T-helper 2 cell treated with Interferon-gamma antibody and Interleukin-4, amounts not matched to agents 100 ng/mL and 5 ng/mL, for 36 hours (primary cell): ENCODE measurements around the gene DOP1A. TPM values are rescaled to one million over a fixed set of nuclear protein-coding genes. Genes with fewer than 3 reads are reported as not detected.

ENCODE experiments used
- intact Hi-C: fragments of 100-400 bp; cut with micrococcal nuclease; formaldehyde crosslinking; loops from one replicate; pipeline ENCODE4 v1.15.1; 2023
- total RNA-seq: library from RNA; stranded (reverse); gene quantifications from 2 replicates; pipeline ENCODE4 v1.2.3, GENCODE V29; 2022

The DOP1A gene, protein sequence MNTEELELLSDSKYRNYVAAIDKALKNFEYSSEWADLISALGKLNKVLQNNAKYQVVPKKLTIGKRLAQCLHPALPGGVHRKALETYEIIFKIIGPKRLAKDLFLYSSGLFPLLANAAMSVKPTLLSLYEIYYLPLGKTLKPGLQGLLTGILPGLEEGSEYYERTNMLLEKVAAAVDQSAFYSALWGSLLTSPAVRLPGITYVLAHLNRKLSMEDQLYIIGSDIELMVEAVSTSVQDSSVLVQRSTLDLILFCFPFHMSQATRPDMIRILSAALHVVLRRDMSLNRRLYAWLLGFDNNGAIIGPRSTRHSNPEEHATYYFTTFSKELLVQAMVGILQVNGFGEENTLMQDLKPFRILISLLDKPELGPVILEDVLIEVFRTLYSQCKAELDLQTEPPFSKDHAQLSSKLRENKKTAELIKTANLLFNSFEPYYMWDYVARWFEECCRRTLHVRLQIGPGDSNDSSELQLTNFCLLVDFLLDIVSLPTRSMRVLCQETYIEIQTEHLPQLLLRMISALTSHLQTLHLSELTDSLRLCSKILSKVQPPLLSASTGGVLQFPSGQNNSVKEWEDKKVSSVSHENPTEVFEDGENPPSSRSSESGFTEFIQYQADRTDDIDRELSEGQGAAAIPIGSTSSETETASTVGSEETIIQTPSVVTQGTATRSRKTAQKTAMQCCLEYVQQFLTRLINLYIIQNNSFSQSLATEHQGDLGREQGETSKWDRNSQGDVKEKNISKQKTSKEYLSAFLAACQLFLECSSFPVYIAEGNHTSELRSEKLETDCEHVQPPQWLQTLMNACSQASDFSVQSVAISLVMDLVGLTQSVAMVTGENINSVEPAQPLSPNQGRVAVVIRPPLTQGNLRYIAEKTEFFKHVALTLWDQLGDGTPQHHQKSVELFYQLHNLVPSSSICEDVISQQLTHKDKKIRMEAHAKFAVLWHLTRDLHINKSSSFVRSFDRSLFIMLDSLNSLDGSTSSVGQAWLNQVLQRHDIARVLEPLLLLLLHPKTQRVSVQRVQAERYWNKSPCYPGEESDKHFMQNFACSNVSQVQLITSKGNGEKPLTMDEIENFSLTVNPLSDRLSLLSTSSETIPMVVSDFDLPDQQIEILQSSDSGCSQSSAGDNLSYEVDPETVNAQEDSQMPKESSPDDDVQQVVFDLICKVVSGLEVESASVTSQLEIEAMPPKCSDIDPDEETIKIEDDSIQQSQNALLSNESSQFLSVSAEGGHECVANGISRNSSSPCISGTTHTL (N-terminal part only)
- 13.4 and 13.6 TPM in 2 replicates for total RNA-seq

GRCh38 chr6:83067448-83068439, at the start of gene DOP1A:
Gene DOP1A (plus strand): TSS chr6:83067671. CDS start chr6:83096978, 29,307 bp downstream.
- intact Hi-C loops: loop anchor here (1.0 to 5.0 kb wide), 8 partner anchors 70 to 1315 kb away; partner anchors contain the start of genes CEP162, IBTK, PGM3 and RWDD2A

GRCh38 chr6:83019741-83020140, 47.7 kb upstream of the DOP1A start:
- intact Hi-C loops: no loop called here

DNA sequence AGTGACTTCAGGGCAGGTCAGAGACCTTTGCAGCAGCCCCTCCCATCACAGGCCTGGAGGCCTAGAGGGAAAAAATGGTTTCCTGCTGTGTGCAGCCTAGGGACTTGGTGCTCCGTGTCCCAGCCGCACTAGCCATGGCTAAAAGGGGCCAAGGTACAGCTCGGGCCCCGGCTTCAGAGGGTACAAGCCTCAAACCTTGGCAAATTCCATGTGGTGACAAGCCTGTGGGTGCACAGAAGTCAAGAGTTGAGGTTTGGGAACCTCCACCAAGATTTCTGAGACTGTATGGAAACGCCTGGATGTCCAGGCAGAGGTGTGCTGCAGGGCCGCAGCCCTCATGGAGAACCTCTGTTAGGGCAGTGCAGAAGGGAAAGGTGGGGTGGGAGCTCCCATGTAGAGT, 35.8 kb upstream of the DOP1A start:
- intact Hi-C loops: no loop called here

- intact Hi-C loops: no loop called here
Observed at GRCh38 chr6:83038246-83038645, 29.2 kb upstream of the DOP1A start.

DNA sequence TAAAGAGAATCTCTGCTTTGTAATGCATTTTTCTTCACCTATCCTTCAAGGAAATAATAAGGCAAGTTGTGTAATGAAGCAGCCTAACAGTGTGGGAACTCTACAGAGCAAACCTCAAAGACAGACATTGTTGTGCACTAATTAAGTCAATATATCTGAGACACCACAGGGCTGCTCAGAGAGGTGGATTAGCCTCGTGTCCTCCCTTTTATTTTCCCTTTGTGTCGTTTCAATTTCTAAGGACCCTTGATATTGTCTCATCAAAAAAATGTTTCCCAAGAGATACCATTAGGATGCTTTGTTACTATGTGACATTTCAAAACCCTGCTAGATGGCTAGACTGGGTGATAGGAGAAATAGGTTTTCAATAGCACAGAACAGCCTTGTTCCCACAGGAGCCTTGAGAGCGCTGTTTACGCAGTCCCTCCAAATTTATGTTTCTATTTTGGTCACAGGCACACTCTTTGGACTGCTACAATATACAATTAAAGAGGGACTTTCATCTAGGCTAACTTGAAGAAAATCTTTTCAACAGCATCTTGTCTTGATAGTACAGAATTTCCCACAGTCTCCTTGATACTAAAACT, 24.9 kb upstream of the DOP1A start:
- intact Hi-C loops: no loop called here

DNA sequence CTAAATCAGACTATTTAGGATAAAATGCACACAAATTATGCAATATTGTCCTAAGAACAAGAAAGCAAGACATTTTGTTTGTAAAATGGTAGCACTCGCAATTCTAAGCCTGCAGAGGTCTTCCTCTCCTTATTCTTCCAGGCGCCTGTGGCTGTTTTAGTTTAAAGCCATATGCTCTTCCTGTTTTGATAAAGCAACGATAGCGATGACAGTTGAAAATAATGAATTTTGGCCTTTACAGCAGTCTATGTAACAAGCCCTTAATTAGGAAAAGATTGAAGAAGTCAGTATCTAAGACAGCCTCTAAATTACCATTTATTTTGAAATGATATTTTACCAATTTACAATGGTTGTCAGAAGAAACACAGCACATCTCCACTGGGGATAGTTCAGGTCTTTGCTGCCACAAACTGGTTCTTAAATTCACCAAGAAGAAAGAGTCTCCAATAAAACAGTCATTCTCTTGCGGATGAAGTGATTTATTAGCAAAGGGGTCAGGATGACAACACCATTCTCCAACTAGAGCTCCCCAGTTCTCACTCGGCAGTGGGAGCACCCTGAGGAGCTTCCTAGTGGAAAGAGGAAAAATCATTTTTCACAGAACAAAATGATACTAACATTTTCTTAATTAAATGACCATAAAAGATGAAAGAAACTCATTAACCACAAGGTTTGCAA, 23.2 kb upstream of the DOP1A start:
- intact Hi-C loops: no loop called here

- intact Hi-C loops: no loop called here
Observed at GRCh38 chr6:83047065-83047754, 20.3 kb upstream of the DOP1A start.

- intact Hi-C loops: no loop called here
Observed at GRCh38 chr6:83051377-83052172, 15.9 kb upstream of the DOP1A start.

GRCh38 chr6:83053678-83054077, 13.8 kb upstream of the DOP1A start:
- intact Hi-C loops: no loop called here

GRCh38 chr6:83055366-83055964, 12.0 kb upstream of the DOP1A start:
- intact Hi-C loops: loop anchor here (1.0 kb wide), 2 partner anchors 785 to 803 kb away; no protein-coding TSS in a partner anchor

DNA sequence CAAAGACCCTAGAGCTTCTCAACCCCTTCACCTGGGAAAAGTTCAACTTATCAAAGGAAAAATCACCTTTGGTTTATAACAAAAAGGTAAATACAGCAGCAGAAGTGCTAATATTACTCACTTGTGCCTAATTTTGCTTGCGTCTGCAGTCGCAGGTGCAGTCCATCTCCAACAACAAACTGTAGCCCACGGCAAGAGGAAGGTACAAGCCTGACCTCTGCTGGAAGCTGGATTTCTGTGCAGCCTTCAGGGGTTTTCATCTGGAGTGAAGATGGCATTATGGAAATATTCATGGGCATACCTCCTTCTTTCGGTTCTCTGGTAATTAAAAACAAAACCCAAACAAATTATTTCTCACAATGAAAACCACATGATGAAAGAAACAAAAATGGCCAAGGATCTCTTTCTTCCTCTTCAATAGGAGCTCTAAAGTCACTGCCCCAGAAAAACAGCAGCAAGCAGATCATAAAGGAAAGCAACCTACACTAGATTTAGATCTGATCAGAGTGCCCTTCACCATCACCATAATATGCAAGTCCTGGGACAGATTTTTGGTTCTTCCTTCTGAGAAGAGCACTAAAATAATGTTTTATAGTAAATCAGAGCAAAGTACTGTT, 9.7 kb upstream of the DOP1A start:
- intact Hi-C loops: no loop called here

- intact Hi-C loops: no loop called here
Observed at GRCh38 chr6:83061190-83061589, 6.3 kb upstream of the DOP1A start.

GRCh38 chr6:83062225-83062624, 5.2 kb upstream of the DOP1A start:
- intact Hi-C loops: no loop called here

DNA sequence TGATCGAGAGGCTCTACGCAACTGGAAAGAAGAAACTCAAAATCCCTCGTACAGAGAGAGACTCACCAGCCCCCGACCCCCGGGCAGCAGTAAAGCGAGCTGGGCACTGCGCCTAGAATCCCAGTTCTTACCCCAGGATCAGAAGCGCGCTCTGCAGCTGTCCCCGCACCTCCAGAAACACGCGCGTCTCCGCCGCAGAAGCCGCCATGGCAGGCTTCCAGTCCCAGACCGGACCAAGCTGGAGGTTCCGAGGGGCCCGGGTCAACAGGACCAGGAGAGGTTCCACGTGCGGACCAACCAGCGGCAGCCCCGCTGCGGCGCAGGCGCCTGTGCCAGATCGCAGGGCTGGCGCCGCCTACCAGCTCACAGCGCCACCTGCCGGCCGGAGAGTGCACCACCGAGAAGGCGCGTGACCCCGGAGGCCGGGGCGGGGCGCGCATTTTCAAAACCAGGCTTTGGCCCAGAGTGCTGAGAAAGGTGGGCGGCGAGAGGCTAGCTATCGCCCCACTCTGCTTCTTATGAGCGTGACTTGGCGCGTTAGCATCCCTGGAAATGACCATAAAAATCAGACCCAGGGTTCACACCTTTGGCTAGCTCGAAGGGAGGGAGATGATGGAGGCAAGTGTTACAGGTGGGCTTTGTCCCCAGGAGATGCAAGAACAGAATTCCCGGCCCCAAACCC, 1.8 kb upstream of the DOP1A start, which contains the start of gene UBE3D:
Gene UBE3D (minus strand): TSS at position 331 of the 682 bp plus-strand sequence. CDS start 123 bp downstream, at position 208.
- intact Hi-C loops: loop anchor here (2.0 to 5.0 kb wide), 3 partner anchors 72 to 1313 kb away; partner anchors contain the start of gene TENT5A

DNA sequence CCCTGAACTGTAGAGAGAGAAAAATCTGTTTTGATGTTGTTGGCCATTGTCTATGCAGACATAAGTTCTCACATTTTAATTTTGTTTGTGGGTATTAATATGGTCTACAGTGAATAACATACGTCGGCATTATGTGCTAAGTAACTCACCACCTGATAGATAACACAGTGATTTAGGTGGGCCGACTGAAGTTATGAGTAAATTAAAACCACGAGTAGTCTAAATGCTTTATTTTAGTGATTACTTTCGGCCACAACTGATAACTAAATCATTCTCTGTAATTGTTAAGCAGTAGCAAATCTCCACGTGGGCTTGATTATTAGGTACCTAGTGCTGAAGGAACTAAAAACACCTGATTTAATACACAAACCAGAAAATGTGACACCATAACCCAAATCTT, 1.1 kb downstream of the DOP1A start:
- intact Hi-C loops: loop anchor here (5.0 kb wide), 2 partner anchors 69 to 794 kb away; no protein-coding TSS in a partner anchor

- intact Hi-C loops: loop anchor here (5.0 kb wide), 2 partner anchors 68 to 793 kb away; no protein-coding TSS in a partner anchor
Observed at GRCh38 chr6:83069633-83070032, 2.2 kb downstream of the DOP1A start.
